ENCODE results near the gene CDK5RAP1. TPM values are rescaled to one million over a fixed set of nuclear protein-coding genes. Genes with fewer than 3 reads are reported as not detected.

Gene CDK5RAP1
- total RNA-seq, 2 experiments from 2014 or later, result 42.4 to 43.0 TPM

DNA sequence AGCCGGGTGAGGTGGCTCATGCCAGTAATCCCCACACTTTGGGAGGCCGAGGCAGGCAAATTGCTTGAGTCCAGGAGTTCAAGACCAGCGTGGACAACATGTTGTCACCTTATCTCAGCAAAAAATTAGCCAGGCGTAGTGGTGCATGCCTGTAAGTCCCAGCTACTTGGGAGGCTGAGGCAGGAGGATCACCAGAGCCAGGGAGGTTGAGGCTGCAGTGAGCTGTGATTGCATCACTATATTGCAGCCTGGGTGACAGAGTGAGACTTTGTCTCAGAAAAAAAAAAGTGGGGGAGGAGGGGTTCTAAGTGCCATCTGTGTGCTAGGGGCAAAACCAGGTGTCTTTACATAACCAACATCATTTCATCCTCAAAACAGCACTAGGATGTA is 48.3 kb downstream of the CDK5RAP1 start:
- Mint-ChIP-seq H3K27me3 (ENCODE audit: low read depth) (no peaks in the 10 kb centered on the region), H3K4me1 (ENCODE audit: low read depth) (no peaks in the 10 kb centered on the region), H3K4me3 (no peak overlapping the region), H3K36me3 (ENCODE audit: low read depth) (peaks cover 13% of the 10 kb centered on the region), H3K9me3 (no peaks in the 10 kb centered on the region), H3K27ac (no peak overlapping the region)
- CTCF ChIA-PET, result no interaction called here
- no peak for DNase-seq
- intact Hi-C loops (cut with micrococcal nuclease), result no loop called here

DNA sequence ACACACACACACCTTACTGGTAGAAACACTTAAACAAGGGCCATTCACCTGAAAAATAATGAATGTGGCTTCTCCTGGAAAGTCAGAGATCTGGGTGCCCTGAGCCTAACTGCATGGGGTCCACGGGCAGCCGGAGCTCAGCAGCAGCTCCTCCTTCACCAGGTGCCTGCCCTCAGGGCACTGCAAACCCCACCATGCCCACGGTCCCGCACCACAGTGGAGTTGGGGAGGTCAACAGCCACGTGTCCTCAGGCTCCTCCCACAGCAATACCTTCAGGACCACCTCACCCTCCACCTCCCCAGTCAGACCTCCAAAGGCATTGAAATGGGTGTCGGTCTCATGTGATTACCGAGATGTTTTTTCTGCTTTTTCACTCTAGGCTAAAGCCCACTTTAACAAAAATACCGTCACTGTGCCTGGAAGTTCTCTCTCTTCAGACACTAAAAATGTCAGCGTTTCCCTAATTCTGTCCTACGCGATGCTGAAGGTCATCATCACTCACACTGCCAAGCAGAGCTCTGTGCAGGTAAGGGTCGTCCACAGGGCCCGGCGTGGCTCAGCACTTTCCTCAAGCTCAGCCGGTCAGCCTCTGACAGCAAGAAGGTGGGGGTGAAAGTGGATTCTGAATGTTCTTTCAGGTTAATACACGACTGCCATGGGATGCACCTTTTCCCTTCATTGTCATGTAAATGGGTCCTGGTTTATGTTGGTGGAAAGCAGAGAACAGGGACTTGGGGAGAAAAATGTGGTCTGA is 48.9 kb downstream of the CDK5RAP1 start:
- Mint-ChIP-seq H3K36me3 (ENCODE audit: low read depth) (peaks cover 13% of the 10 kb centered on the region), H3K4me3 (no peak overlapping the region), H3K27ac (no peak overlapping the region), H3K27me3 (ENCODE audit: low read depth) (no peaks in the 10 kb centered on the region), H3K4me1 (ENCODE audit: low read depth) (no peaks in the 10 kb centered on the region), H3K9me3 (no peaks in the 10 kb centered on the region)
- DNase-seq, result no peak
- CTCF ChIA-PET, result no interaction called here
- intact Hi-C loops (cut with micrococcal nuclease), result no loop called here

DNA sequence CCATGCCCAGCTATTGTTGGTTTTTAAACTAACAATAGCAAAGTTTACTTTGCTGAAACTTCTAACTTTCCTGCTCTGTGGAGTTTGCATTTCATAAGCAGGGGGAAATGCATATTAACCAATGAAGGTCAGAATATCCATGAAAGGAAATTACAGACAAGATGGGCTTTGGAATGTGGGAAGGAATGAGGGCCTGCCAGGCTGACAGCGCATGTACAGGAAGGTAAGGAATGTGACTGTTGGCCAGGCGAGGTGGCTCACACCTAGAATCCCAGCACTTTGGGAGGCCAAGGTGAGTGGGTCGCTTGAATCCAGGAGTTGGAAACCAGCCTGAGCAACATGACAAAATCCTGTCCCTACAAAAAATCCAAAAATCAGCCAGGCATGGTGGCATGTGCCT is 49.6 kb downstream of the CDK5RAP1 start:
- intact Hi-C loops (cut with micrococcal nuclease), result no loop called here
- no peaks in the 10 kb centered on the region for H3K27me3 Mint-ChIP-seq (ENCODE audit: low read depth)
- no peak overlapping the region for H3K4me3 Mint-ChIP-seq
- CTCF ChIA-PET, result no interaction called here
- no peaks in the 10 kb centered on the region for H3K9me3 Mint-ChIP-seq
- H3K27ac Mint-ChIP-seq, result no peak overlapping the region
- no peak for DNase-seq
- no peaks in the 10 kb centered on the region for H3K4me1 Mint-ChIP-seq (ENCODE audit: low read depth)
- H3K36me3 Mint-ChIP-seq (ENCODE audit: low read depth), result peaks cover 13% of the 10 kb centered on the region

DNA sequence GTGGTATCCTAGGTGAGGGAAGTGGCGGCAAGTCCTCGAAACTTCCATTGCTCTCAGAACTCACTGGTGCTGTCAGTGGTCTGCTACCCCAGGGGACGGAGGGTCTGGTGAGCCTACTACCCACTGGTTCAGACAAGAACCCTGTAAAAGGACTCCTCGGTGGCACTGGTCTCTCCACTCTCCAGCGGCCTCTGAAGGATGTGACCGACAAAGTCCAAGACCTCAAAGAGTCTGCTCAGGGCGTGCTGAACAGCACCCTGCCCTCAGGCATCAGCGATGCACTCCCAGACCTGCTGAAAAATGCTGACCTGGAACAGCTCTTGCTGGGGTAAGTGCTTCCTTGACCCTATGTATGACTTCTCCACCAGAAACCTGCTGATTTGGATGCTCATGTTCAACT is 51.8 kb downstream of the CDK5RAP1 start:
- CTCF ChIA-PET, result no interaction called here

DNA sequence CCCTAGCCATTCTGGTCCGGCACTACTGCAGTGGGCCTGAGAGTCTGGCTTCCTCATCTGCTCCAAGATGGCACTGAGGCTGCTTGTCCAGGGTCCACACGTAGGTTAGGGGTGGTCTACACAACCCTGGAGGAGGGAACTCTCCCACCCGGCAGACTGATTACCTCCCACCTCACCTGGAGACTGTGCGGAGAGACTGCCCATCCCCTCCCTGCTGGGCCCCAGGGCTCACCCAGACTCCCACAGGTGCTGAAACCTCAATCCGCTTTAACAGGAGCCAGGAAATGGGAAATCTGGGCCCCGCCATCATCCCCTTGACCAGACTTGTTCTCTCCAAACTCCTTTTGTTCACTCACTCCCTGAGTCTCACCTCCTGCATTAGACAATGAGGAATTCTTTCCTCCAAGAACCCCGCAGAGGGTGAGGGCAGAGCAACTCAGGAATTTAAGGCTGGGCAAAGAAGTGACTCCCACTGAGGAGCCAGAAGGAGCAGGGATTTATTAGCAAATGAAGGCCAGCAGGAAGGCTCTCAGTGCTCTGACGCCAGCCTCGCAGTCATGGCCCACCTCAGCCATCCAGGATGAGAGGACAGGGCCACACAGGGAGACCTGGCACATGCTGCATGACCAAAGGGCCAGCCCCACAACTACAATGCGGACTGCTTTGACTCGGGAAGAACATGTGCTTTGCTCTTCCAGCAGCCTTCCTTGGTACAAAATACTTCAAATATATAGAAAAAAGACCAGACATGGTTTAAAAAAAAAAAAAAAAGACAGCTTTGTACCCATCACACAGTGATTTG is 53.0 kb downstream of the CDK5RAP1 start:
- no peaks in the 10 kb centered on the region for H3K27me3 Mint-ChIP-seq (ENCODE audit: low read depth)
- no peak for DNase-seq
- H3K36me3 Mint-ChIP-seq (ENCODE audit: low read depth), result peaks cover 11% of the 10 kb centered on the region
- H3K4me1 Mint-ChIP-seq (ENCODE audit: low read depth), result peaks cover 1% of the 10 kb centered on the region
- no peak overlapping the region for H3K4me3 Mint-ChIP-seq
- H3K9me3 Mint-ChIP-seq, result no peaks in the 10 kb centered on the region
- intact Hi-C loops (cut with micrococcal nuclease), result no loop called here
- CTCF ChIA-PET, result no interaction called here
- H3K27ac Mint-ChIP-seq, result no peak overlapping the region

More for the DNA sequence above, 51.8 kb downstream of the CDK5RAP1 start:
- H3K4me1 Mint-ChIP-seq (ENCODE audit: low read depth), result peaks cover 1% of the 10 kb centered on the region
- H3K36me3 Mint-ChIP-seq (ENCODE audit: low read depth), result peaks cover 11% of the 10 kb centered on the region
- no peak overlapping the region for H3K27ac Mint-ChIP-seq
- intact Hi-C loops (cut with micrococcal nuclease), result no loop called here
- H3K9me3 Mint-ChIP-seq, result no peaks in the 10 kb centered on the region
- no peak overlapping the region for H3K4me3 Mint-ChIP-seq
- H3K27me3 Mint-ChIP-seq (ENCODE audit: low read depth), result no peaks in the 10 kb centered on the region
- no peak for DNase-seq

GRCh38 chr20:33345342-33345741 is 56.0 kb downstream of the CDK5RAP1 start:
- H3K4me1 Mint-ChIP-seq (ENCODE audit: low read depth), result peaks cover 1% of the 10 kb centered on the region
- no peaks in the 10 kb centered on the region for H3K9me3 Mint-ChIP-seq
- H3K27ac Mint-ChIP-seq, result no peak overlapping the region
- CTCF ChIA-PET, result interaction anchor here (1.5 kb wide), 1 partner anchor 46 kb away, joined by 3 read pairs; no protein-coding TSS in a partner anchor
- H3K27me3 Mint-ChIP-seq (ENCODE audit: low read depth), result no peaks in the 10 kb centered on the region
- DNase-seq, result no peak
- peaks cover 4% of the 10 kb centered on the region for H3K36me3 Mint-ChIP-seq (ENCODE audit: low read depth)
- H3K4me3 Mint-ChIP-seq, result no peak overlapping the region
- intact Hi-C loops (cut with micrococcal nuclease), result no loop called here

DNA sequence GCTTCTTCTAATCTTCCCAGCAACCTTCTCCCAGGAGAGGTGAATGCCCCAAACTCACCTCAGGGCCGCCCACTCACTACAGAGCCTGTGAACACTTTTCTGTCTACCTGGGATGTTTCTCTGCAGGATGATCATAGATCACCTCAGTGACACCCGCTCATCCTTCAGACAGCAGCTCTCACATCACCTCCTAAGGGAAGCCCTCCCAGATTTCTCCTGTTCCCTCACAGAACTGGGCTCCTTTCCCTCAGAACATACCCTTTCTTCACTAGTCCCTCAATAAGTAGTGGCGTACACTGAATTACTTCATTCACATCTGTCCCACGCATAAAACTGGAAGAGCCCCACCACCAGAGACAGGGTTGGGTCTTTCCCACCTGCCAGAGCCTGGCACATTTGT is 57.8 kb downstream of the CDK5RAP1 start:
- intact Hi-C loops (cut with micrococcal nuclease), result no loop called here
- CTCF ChIA-PET, result no interaction called here
- H3K27ac Mint-ChIP-seq, result no peak overlapping the region
- no peaks in the 10 kb centered on the region for H3K36me3 Mint-ChIP-seq (ENCODE audit: low read depth)
- DNase-seq, result no peak
- no peak overlapping the region for H3K4me3 Mint-ChIP-seq
- peaks cover 3% of the 10 kb centered on the region for H3K4me1 Mint-ChIP-seq (ENCODE audit: low read depth)
- no peaks in the 10 kb centered on the region for H3K27me3 Mint-ChIP-seq (ENCODE audit: low read depth)
- H3K9me3 Mint-ChIP-seq, result no peaks in the 10 kb centered on the region

DNA sequence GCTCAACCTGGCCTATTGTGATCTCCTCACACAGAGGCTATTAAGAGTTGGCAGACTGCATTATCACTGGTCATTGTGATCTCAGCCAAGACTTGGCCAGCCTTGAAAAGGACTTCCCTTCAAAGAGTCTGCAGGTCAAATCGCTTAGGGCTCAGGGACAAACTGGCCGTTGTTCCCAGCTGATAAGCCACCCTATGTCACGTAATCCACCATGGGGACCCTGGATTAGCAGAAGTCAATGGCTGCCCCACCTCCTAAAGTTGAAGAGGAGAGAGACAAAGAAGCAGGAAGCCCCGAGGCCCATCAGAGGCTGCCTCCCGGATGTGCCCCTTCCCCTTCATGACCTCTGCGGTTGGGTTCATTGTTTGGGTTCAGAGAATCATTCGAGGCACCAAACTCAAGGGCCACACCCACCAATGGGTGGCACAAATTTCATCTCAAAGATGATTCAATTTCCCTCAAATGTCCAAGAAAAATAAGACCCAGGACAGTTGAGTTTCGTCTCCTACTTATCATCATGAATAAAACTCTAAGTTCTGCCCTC is 61.7 kb downstream of the CDK5RAP1 start:
- no peak overlapping the region for H3K4me3 Mint-ChIP-seq
- no peaks in the 10 kb centered on the region for H3K36me3 Mint-ChIP-seq (ENCODE audit: low read depth)
- no peaks in the 10 kb centered on the region for H3K27me3 Mint-ChIP-seq (ENCODE audit: low read depth)
- CTCF ChIA-PET, result no interaction called here
- no peaks in the 10 kb centered on the region for H3K9me3 Mint-ChIP-seq
- DNase-seq, result no peak
- peaks cover 6% of the 10 kb centered on the region for H3K4me1 Mint-ChIP-seq (ENCODE audit: low read depth)
- intact Hi-C loops (cut with micrococcal nuclease), result no loop called here
- H3K27ac Mint-ChIP-seq, result no peak overlapping the region

DNA sequence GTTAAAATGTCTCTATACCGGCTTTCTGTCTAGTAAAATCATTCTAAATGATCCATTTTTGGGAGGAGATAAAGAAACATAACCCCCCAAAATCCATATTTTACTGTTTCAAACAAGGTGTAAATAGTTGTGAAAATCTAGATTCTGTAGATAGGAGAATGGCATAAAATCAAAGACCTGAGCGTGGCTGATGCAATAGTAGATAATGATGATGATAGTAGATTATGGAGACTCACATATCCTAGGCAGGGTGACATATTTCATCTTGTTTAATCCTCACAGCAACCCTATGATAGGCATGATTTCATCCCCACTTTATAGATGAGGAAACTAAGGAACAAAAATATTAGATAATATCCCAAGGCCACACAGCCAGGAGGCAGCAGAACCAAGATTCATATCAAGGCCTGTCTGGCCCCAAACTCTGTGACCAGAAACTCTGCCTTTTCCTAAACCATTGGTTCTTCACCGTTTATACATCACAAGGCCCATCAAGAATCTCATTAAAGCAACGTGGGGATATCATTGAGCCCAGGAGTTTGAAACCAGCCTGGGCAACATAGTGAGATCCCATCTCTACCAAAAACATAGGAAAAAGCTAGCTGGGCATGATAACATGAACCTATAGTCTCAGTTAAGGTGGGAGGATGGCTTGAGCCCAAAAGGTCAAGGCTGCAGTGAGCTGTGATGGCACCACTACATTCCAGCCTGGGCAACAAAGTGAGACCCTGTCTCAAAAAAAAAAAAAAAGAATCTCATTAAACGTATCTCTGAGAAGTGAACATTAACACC is 62.7 kb downstream of the CDK5RAP1 start:
- no peaks in the 10 kb centered on the region for H3K36me3 Mint-ChIP-seq (ENCODE audit: low read depth)
- no peaks in the 10 kb centered on the region for H3K27me3 Mint-ChIP-seq (ENCODE audit: low read depth)
- H3K9me3 Mint-ChIP-seq, result no peaks in the 10 kb centered on the region
- H3K27ac Mint-ChIP-seq, result no peak overlapping the region
- H3K4me1 Mint-ChIP-seq (ENCODE audit: low read depth), result peaks cover 6% of the 10 kb centered on the region
- intact Hi-C loops (cut with micrococcal nuclease), result no loop called here
- H3K4me3 Mint-ChIP-seq, result no peak overlapping the region
- CTCF ChIA-PET, result interaction anchor here (0.6 kb wide), 1 partner anchor 464 kb away, joined by 3 read pairs; no protein-coding TSS in a partner anchor
- DNase-seq, result no peak

GRCh38 chr20:33337531-33338165 is 63.7 kb downstream of the CDK5RAP1 start:
- Mint-ChIP-seq H3K4me1 (ENCODE audit: low read depth) (peaks cover 6% of the 10 kb centered on the region), H3K9me3 (no peaks in the 10 kb centered on the region), H3K4me3 (no peak overlapping the region), H3K36me3 (ENCODE audit: low read depth) (no peaks in the 10 kb centered on the region), H3K27me3 (ENCODE audit: low read depth) (no peaks in the 10 kb centered on the region), H3K27ac (no peak overlapping the region)
- CTCF ChIA-PET, result no interaction called here
- DNase-seq, result no peak
- intact Hi-C loops (cut with micrococcal nuclease), result no loop called here

DNA sequence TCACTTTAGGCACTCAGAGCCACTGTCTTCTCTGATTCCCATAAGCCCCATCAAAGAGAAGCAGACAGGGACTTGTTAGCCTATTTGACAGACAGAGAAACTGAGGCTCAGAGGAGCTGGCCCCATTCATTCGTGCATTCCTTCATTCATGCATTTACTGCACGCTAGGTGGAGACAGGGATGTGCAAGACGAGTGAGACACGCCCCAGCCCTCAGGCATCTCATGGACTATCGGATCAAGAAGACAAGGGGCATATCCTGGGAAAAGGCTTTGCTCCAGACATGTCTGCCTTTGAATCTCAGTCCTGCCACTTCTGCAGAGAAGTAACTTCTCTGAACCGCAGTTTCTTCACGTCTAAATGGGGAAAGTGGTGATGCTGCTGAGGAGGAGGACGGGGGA is 64.2 kb downstream of the CDK5RAP1 start:
- Mint-ChIP-seq H3K4me3 (no peak overlapping the region), H3K27me3 (ENCODE audit: low read depth) (no peaks in the 10 kb centered on the region), H3K36me3 (ENCODE audit: low read depth) (no peaks in the 10 kb centered on the region), H3K27ac (no peak overlapping the region), H3K4me1 (ENCODE audit: low read depth) (peaks cover 6% of the 10 kb centered on the region), H3K9me3 (no peaks in the 10 kb centered on the region)
- intact Hi-C loops (cut with micrococcal nuclease), result no loop called here
- CTCF ChIA-PET, result no interaction called here
- DNase-seq, result no peak

DNA sequence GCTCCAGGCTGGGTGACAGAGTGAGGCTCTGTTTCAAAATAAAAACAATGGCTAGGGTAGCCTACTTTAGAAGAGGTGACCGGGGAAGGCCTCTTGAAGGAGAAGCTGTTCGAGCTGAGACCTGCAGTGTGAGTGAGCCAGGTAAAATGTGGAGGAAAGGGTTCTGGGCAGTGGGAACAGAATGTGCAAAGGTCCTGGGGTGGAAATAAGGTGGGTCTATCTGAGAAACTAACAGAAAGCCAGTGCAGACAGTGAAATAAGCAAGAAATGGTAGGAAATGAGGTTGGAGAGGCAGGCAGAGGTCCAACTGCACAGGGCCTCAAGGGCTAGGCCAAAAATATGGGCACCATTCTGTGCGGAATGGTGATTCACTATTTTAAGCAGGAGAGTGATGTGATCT is 64.9 kb downstream of the CDK5RAP1 start:
- Mint-ChIP-seq H3K4me3 (no peak overlapping the region), H3K9me3 (no peaks in the 10 kb centered on the region), H3K4me1 (ENCODE audit: low read depth) (peaks cover 6% of the 10 kb centered on the region), H3K27ac (no peak overlapping the region), H3K36me3 (ENCODE audit: low read depth) (no peaks in the 10 kb centered on the region), H3K27me3 (ENCODE audit: low read depth) (no peaks in the 10 kb centered on the region)
- CTCF ChIA-PET, result interaction anchor here (0.6 kb wide), 1 partner anchor 242 kb away, joined by 3 read pairs; no protein-coding TSS in a partner anchor
- DNase-seq, result no peak
- intact Hi-C loops (cut with micrococcal nuclease), result no loop called here

Measured in activated naive CD4-positive, alpha-beta T cell treated with anti-CD3 and anti-CD28 coated beads for 36 hours (primary cell).